HG03139 (cell line): ENCODE data around the gene LRRC45.
"Not testable (repeated sequence)": the region's sequence is repeated elsewhere in the genome, so short reads cannot be mapped to it uniquely, and the experiment has no call there.

ENCODE experiments used
- ATAC-seq: cut with Tn5 transposase; IDR thresholded peaks from one replicate; pipeline ENCODE4 v1.9.1; 2021; ENCODE audit not compliant: unreplicated experiment

LRRC45 gene

DNA sequence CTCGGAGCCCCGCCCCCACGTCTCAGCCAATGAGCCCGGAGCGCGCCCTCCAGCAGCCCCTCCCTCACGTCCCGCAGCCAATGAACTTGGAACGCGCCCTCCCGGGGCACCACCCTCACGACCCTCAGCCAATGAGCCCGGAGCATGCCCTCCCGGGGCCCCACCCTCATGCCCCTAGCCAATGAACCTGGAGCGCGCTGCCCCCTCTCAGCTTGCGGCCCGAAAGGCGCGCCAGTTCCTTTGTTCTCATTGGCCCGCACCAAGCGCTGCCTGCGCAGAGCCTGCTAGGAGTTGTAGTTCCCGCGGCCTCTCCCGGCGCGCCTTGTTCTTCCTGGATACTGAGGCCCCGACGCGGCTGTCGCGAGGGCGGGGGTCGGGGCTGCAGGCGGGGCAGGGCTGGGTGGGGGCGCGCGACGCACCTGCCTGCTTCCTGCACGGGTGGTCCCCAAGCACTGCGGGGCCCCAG is at the start of gene LRRC45:
Gene LRRC45, plus strand, starts transcription at position 325 of the 466 bp plus-strand sequence. CDS start 339 bp downstream, outside the sequence.
- peak; percentile 81 for ATAC-seq

DNA sequence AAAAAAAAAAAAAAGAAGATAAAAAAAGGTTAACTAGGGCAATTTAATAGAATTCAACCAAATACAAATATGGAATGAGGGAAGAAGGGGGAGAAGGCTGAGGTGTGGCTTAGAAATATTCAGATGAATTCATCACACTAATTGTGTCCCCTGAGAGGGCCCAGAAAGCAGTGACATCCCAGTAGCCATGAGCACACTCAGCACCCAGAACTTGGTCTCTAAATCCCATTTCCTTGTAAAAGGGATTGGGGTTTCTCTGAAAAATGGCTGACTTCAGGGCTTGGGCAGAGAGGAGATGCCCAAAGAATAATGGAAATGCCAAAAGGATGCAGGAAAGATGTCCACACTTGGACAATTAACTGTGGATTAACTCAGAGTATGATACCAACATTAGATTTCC is 49.7 kb upstream of the LRRC45 start:
- no peak for ATAC-seq

DNA sequence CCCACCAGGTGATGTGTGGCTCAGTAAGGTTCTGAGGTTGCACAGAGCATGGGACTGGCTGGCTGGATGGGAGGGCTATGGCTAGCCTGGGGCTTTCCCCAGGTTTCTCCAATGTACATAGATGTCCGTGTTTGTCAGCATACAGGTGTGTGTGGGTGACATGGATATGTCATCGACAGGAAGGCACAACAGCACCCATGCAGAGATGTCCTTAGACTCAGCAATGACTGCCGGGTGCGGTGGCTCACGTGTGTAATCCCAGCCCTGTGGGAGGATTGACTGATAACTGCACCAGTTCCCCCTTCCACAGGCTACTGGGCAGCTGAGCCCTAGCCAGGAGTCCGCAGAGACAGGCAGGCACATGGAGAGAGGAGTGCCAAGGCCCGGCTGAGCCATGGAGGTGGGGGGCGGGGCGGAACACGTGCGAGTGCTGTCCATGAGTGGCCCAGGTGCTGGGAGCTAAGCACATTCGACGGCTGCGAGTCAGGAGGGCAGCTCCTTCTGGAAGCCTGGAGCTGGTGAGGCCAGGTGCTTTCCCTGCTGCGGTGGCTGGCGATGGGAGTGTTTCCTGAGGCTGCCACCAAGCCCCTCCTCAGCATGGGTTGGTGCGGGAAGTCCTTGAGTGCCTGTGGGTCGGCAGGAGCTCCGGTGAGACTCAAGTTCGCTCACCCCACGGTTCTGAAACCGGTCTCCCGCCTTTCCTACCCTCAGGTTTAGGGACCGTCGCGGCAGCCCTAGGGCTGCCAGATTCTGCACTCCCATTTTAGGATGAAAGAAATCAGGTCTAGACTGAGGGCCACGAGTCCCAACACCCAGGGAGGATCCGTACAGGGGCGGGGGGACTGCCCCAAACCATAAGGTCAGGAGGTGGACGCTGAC is 46.5 kb upstream of the LRRC45 start:
- ATAC-seq = no peak

DNA sequence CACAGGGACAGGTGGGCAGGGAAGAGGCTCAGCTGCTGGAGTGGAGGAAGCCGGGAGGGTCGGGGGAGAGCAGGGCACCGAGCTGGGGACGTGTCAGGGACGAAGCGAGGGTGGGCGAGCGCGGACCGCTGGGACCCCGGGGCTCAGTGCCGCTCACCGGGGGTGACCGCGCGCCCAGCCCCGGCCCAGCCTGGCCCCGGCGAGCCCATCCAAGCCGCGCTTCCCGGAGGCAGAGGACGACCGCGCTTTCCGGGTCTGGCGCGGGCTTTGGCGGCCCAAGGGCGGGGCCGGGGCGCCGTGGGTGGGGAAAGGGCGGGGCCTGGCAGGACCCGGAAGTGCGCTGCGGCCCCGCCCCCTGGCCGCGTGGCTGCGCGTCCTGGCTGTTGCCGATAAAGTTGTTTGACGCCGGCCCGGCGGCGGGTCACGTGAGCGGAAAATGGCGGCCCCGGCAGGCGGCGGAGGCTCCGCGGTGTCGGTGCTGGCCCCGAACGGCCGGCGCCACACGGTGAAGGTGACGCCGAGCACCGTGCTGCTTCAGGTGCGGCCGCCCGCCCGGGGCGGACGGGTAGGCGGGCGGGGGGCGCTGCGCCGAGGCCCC is 45.8 kb upstream of the LRRC45 start, which contains the start of gene ASPSCR1:
Gene ASPSCR1, plus strand, starts transcription at position 419 of the 598 bp plus-strand sequence. Its CDS starts 18 bp downstream, at position 437.
- ATAC-seq = peak; percentile 60

DNA sequence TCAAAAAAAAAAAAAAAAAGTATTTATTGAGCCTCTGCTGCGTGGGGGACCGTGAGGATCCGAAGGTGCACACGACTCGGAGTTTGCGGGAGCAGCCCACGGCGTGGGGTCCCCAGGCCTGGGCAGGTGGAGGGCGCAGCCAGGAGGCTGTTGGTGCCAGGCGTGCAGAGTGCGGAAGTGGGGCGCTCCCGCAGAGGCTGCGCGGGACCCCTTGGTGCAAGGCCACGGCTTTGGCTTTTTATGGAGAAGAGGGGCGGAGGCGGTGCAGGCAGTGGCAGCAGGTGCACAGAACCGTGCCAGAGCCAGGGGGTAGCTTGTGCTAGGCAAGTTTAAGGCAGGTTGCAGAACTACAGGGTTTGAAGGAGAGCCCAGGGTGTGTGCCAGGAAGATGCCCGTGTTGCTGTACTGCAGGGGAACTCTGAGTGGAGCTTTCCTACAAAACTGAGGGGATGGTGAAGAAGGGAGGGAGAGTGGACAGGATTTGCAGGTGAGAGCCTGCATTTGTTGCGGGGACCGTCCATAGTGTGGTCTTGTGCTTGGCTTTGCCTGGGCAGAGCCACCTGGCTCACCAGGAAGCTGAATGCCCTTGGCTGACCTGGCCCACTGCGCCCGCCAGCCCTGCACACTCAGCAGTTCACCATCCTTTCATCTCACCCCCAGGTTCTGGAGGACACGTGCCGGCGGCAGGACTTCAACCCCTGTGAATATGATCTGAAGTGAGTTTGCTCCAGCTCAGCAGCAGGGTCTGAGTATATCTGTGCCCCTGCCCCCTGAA is 44.4 kb upstream of the LRRC45 start:
- no peak for ATAC-seq

DNA sequence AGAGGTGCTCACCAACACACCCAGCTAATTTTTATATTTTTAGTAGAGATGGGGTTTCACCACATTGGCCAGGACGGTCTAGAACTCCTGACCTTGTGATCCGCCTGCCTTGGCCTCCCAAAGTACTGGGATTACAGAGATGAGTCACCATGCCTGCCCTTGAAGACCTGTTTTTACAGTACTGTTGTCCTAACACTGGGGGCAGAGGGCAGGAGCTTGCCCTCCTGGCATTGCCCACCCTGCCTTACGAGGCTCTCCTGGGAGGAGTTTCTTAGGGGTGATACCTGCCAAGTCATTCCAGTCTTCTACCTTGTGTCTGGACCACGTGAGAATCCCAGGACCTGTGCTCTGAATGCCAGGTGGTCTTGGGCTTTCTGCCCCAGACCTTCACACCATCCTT is 43.0 kb upstream of the LRRC45 start:
- ATAC-seq = no peak

DNA sequence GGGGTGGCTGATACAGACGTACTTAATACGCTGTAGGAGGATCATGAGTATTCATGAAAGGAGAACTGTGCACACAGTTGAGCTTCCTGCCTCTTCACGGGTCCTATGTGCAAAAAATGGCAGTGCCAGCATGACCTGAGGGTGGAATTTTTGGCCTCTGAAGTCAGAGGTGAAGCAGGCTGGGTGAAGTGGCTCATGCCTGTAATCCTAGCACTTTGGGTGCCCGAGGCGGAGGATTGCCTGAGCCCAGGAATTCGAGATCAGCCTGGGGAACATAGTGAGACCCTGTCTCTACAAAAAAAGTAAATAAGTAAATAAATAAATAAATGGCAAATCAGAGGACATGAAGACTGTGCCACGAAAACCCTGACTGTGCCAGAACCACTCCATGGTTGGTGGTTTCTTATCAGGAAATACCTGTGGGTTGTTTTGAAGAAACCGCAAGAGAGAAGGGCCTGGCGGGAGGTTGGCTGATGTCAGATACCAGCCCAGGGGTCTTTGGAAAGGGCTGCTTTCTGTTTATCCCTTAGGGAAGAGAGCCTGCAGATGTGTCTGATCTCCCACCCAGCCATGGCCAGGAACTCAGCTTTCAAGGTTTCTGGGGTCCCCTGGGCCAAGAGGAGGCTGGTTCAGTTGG is 42.3 kb upstream of the LRRC45 start:
- no peak for ATAC-seq

DNA sequence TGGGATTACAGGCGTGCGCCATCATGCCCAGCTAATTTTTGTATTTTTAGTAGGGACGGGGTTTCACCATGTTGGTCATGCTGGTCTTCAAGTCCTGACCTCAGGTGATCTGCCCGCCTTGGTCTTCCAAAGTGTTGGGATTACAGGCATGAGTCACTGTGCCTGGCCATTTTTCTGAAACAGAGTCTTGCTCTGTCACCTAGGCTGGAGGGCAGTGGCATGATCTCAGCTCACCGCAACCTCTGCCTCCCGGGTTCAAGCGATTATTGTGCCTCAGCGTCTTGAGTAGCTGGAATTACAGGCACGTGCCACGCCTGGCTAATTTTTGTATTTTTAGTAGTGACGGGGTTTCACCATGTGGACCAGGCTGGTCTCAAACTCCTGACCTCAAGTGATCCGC is 41.6 kb upstream of the LRRC45 start:
- ATAC-seq = not testable (repeated sequence)

DNA sequence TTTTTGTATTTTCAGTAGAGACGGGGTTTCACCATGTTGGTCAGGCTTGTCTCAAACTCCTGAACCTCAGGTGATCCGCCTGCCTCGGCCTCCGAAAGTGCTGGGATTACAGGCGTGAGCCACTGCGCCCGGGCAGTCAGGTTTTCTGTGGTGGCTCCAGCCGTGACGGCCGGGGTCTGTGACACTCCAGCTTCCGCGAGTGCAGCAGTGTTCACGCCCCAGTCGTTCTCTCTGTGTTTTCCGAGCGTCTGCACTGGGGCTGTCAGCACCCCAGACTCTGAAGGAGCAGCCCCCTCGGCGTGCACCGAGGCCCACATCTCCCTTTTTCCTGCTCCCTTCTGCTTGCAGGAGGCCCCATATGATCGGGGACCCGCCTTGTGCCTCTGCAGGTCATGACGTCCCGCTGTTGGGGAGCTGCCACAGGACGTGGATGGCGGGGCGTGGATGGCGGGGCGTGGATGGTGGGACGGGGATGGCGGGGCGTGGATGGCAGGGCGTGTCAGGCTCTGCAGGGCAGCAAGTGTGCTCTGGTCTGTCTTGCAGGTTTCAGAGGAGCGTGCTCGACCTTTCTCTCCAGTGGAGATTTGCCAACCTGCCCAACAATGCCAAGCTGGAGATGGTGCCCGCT is 40.0 kb upstream of the LRRC45 start:
- ATAC-seq = no peak

DNA sequence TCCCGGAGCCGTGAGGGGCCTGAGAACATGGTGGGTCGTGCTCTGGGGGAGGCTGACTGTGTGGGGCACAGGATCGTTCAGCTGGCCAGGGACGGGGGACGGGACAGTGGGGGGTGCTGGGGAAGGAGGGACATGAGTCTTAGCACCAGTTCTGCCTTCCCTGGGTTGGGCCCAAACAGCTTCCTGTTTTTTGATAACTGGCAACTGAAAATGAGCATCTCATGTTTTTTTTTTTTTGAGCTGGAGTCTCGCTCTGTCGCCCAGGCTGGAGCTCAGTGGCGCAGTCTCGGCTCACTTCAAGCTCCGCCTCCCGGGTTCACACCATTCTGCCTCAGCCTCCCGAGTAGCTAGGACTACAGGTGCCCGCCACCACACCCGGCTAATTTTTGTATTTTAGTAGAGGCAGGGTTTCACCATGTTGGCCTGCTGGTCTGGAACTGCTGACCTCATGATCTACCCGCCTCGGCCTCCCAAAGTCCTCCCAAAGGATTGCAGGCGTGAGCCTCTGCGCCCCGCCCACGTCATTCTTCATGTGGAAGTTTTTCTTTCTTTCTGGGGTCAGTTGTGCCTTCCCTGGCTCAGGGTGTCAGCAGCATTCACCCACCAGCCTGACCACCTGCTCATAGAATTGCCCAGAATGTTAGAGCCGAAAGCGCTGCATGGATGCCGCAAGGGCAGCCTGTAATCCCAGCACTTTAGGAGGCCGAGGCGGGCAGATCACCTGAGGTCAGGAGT is 39.3 kb upstream of the LRRC45 start:
- no peak for ATAC-seq

DNA sequence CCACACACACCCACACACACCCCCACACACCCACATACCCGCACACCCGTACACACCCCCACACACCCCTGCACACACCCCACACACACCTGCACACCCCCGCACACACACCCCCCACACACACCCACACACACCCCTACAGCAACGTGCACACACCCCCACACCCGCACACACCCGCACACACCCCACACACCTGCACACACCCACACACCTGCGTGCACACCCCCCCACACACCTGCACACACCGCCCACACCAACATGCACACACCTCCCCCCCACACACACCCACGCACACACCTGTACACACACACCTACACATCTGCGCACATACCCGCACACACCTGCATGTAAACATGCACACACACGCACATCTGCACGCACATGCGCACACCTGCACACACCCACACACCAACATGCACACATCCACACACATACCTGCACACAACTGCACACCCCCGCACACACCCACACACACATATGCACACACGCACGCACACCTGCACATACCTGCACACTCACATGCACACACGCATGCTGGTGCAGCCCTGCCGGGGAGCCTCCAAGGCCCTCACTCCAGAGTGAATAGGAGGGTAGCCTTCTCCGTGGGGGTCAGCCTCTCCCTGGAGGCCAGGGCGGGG is 38.2 kb upstream of the LRRC45 start:
- ATAC-seq = no peak

DNA sequence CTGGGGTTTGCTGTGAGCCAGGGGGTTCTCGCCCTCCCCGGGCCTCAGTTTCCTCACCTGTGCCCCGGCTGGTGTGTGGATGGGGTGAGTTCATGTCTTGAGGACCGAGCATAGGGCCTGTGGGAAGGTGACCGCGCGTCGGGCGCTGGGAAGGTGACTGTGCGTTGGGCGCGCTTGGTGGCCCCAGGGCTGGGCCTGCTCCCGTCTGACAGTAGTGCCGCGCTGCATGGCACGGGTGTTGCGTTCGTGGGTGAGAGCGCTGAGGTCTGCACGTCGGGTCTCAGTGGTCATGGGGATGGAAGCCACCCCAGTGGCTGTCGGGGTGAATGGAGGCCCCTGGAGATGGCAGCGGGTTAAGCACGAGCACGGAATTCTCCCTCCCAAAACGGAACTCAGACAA is 36.5 kb upstream of the LRRC45 start:
- ATAC-seq = no peak

DNA sequence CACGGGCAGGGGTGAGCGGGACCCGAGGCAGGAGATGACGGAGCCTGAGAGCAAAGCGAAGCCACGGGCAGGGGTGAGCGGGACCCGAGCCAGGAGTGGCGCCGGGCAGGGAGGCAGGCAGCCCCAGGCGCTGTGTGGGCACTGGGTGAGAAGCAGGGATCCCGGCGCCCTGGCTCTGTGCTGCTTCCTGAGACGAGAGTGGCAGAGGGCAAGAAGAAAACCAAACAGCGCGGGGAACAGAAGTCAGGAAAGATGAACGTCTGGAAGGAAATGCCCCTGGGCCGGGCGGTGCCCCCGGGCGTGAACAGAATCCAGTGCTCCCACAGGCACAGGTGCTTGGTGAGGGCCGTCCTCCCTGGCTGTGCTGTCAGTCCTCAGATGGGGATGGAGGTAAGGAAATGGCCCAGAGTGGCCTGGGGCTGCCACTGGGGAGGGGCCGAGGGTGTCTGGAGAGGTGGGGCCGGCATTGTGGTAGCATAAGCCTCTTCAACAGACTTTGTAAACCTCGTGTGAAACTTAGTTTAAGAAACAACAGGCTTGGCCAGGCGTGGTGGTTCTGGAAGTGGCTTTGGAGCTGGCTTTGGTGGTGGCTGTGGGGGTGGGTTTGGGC is 35.8 kb upstream of the LRRC45 start:
- no peak for ATAC-seq

DNA sequence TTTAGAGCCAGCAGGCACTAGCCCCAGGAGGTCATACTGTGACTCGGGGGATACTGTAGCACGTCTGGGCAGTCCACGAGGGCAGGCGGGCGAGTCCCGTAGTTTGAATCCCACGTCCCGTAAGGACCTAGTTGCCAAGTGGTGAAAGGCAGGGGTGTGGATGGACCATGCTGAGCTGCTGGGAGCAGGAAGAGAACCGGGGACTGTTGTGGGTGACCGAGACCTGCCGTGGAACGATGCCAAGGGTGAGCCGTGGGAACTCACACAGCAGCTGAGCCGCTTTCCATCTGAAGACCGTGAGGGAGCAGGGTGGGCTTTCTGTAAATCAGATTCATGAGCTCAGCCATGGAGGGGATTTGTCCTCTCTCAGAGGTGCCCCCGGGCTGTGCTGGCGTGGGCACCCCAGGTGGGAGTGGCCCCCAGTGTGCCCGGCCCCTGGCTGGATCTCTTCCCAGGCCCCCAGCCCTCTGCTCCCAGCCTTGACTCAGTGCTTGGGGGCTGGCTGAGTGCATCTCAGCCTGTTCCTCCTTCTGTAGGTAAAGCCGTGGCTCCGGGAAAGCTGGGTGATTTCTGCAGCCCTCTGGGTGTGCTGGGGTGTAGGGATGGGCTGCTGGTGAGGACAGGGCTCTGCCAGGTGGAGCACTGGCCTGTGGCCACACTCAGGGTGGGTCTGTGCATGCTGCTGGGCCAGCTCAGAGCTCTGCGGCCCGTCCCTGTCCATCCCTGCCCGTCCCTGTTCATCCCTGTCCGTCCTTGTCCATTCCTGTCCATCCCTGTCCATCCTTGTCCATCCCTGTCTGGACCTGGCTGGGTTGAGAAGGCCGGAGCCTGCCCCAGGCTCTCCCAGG is 32.0 kb upstream of the LRRC45 start:
- no peak for ATAC-seq

DNA sequence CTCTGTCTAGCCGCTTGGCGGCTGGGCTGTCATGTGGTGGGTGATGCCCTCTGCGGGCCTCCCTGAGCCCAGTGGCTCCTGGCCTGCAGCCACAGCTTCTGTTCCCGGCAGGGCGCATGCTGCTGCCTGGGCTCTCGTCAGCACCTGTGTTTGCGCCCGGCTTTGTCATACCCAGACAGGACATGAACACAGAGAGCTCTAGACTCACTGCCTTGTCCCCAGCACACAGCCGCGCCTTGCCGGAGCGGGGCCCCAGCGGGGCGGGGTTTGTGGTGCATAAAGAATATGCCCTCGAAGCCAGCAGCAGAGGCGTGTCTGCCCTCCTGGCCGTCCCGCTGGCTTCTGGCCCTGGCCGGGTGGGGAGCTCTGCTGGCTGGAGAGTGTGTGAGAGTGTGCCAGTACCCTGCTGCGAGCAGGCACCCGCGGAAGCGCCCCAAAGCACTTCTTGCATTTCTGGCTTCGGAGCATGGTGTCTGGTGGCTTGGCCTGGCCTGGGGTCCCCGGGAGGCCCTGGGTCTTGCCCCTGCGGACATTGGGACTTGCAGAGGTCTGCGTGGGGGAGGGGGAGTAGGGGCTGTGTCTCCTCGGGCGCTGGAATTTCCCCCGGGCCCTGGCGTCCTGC is 31.3 kb upstream of the LRRC45 start:
- no peak for ATAC-seq

DNA sequence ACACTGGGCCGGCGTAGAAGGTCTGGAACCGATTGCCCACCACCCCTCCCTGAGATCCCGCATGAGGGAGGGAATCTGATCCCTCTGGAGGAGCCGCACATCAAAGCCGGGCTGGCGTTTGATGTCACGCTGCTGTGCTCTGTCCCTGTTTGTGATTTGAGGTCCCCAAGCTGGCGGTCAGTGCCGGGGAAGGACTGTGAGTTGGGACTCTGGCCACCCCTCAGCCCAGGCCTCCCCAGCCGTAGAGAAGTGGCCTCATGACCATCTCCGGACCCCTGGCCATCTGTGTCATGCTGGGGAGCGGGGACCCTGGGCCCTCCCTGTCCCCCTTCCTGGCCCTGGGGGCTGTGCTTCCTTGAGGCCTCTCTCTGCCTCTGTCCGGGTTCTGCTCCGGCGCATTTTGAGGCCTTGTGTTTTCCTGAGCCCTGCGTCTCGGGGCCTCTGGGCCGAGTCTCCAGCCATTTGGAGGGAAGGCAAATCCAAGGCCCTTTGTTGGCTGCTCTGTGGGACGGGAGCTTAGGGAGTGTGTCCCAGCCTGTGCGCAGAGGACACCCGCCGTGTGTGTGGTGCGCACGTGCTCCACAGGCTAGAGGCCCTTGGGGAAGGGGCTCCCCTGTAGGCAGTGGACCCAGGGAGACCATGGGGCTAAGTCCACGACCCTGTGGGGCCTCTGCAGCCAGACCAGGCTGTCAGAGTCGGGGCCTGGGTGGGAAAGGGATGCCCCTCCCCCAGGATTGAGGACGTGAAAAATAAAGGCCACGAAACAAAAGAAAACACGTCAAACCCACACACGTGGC is 30.6 kb upstream of the LRRC45 start:
- ATAC-seq = no peak
